ENCODE results near the gene UXS1. TPM values are rescaled to one million over a fixed set of nuclear protein-coding genes. Genes with fewer than 3 reads are reported as not detected.
A peak's percentile ranks its signal among the peaks of the same experiment; 100 is the strongest.

UXS1 gene
- total RNA-seq, 4 donors from 2014 or later: 31.0 to 42.4 (median 36.8) TPM

GRCh38 chr2:106090916-106091618 lies 103.0 kb downstream of the UXS1 start:
- Histone ChIP-seq H3K4me1 (no peaks in the 10 kb centered on the region), H3K36me3 (peaks cover 12 to 32% (median 18%) of the 10 kb centered on the region in 4 donors), H3K27ac (replicated peaks in 1 of 4) (no peak overlapping the region), H3K4me3 (no peak overlapping the region), H3K27me3 (no peaks in the 10 kb centered on the region), H3K9me3 (no peaks in the 10 kb centered on the region)
- 91% methylated on average over 4 of the region's 4 CpGs for WGBS
- no peak for TF ChIP-seq CTCF (IDR thresholded peaks at IDR 0.05)
- TF ChIP-seq EP300 (IDR thresholded peaks at IDR 0.05): no peak
- no peak for TF ChIP-seq POLR2AphosphoS5 (IDR thresholded peaks at IDR 0.05)
- no peak for TF ChIP-seq POLR2A (IDR thresholded peaks at IDR 0.05; ENCODE audit: low read depth)
- DNase-seq (ENCODE audit: extremely low spot score): peak; percentile 57
- intact Hi-C loops (cut with DNase I): no loop called here

- TF ChIP-seq POLR2A (IDR thresholded peaks at IDR 0.05; ENCODE audit: low read depth): no peak
- TF ChIP-seq POLR2AphosphoS5 (IDR thresholded peaks at IDR 0.05): no peak
- TF ChIP-seq EP300 (IDR thresholded peaks at IDR 0.05): no peak
- no peak for TF ChIP-seq CTCF (IDR thresholded peaks at IDR 0.05)
- no CpG with 5 or more reads among the region's 1 CpG for WGBS
- Histone ChIP-seq H3K4me3 (no peak overlapping the region), H3K36me3 (peaks cover 8 to 21% (median 15%) of the 10 kb centered on the region in 4 donors), H3K4me1 (peaks cover 0 to 9% (median 7%) of the 10 kb centered on the region in 4 donors), H3K27me3 (no peaks in the 10 kb centered on the region), H3K9me3 (no peaks in the 10 kb centered on the region), H3K27ac (replicated peaks in 1 of 4) (no peak overlapping the region)
- intact Hi-C loops (cut with DNase I): loop anchor here (5.0 to 10.0 kb wide), 3 partner anchors 175 to 512 kb away; no protein-coding TSS in a partner anchor
- peak; percentile 29 for DNase-seq (ENCODE audit: extremely low spot score)
Measured at GRCh38 chr2:106089611-106090010, 104.5 kb downstream of the UXS1 start.

GRCh38 chr2:106085181-106085940 lies 108.7 kb downstream of the UXS1 start:
- WGBS: 51% methylated on average over 9 of the region's 9 CpGs
- H3K27ac ChIP-seq (replicated peaks in 1 of 4): no peak overlapping the region
- intact Hi-C loops (cut with DNase I): loop anchor here (5.0 to 10.0 kb wide), 3 partner anchors 171 to 508 kb away; no protein-coding TSS in a partner anchor

GRCh38 chr2:106080959-106081358 lies 113.1 kb downstream of the UXS1 start:
- TF ChIP-seq POLR2A (IDR thresholded peaks at IDR 0.05; ENCODE audit: low read depth) (no peak), CTCF (IDR thresholded peaks at IDR 0.05) (no peak), POLR2AphosphoS5 (IDR thresholded peaks at IDR 0.05) (no peak), EP300 (IDR thresholded peaks at IDR 0.05) (no peak)
- H3K9me3 ChIP-seq: no peaks in the 10 kb centered on the region
- no peaks in the 10 kb centered on the region for H3K27me3 ChIP-seq
- H3K36me3 ChIP-seq: no peaks in the 10 kb centered on the region
- 91% methylated on average over 6 of the region's 6 CpGs for WGBS
- no peak for DNase-seq (ENCODE audit: extremely low spot score)
- no peak overlapping the region for H3K4me3 ChIP-seq
- peaks cover 0 to 9% (median 7%) of the 10 kb centered on the region in 4 donors for H3K4me1 ChIP-seq
- intact Hi-C loops (cut with DNase I): loop anchor here (10.0 kb wide), 1 partner anchor 166 kb away; no protein-coding TSS in a partner anchor
- H3K27ac ChIP-seq (replicated peaks in 1 of 4): no peak overlapping the region

More at GRCh38 chr2:106085181-106085940, 108.7 kb downstream of the UXS1 start:
- no peak overlapping the region for H3K4me3 ChIP-seq
- no peaks in the 10 kb centered on the region for H3K9me3 ChIP-seq
- peak; percentile 87 for DNase-seq (ENCODE audit: extremely low spot score)
- H3K36me3 ChIP-seq: no peaks in the 10 kb centered on the region
- peaks cover 0 to 9% (median 7%) of the 10 kb centered on the region in 4 donors for H3K4me1 ChIP-seq
- TF ChIP-seq POLR2A (IDR thresholded peaks at IDR 0.05; ENCODE audit: low read depth) (no peak), CTCF (IDR thresholded peaks at IDR 0.05) (peak; percentile 31 to 52 (median 44))
- H3K27me3 ChIP-seq: no peaks in the 10 kb centered on the region
